GM19238 (cell line): Measurements from ENCODE around the gene IDNK.

Experiments used
- DNase-seq: peaks from one replicate; pipeline ENCODE4 v3.0.0; 2011; ENCODE audit warnings: low spot score; ENCODE audit not compliant: insufficient read length

The IDNK gene

DNA sequence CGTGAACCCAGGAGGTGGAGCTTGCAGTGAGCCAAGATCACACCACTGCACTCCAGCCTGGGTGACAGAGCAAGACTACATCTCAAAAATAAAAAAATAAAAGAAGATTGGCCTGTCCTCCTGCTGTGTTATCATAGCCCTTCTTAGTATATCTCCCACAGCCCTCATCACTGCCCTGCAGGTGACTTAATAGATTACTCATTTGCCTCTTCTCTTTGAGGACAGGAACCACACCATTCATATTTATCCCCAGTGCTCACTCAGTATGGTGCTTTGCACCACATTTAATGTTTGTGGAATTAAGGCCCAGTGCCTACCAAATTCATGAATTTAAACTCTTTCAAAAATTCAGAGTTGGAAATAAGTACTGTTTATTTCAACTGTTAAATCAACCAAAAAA lies 10.3 kb downstream of the IDNK start:
- DNase-seq = no peak

- no peak for DNase-seq
Observed at GRCh38 chr9:83633676-83634075, 10.7 kb downstream of the IDNK start.

DNA sequence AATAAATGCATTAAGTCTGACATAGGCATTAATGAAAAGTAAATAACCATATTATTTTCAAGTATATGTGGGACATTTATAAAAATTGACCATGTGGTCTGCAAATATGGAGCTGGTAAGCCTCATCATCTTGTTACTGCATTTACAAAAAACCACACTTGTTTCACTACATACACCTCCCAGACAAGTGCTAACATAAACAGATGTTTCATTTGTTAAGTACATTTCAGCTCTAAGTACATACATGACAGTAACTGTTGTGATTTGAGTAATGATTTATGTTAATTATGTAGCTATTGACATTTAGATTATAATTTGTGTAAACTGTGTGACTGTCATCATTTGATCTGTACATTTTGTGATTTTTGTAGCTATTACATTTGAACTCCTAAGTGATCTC lies 13.9 kb downstream of the IDNK start:
- no peak for DNase-seq

- DNase-seq = no peak
Observed at GRCh38 chr9:83637389-83637788, 14.4 kb downstream of the IDNK start.

DNA sequence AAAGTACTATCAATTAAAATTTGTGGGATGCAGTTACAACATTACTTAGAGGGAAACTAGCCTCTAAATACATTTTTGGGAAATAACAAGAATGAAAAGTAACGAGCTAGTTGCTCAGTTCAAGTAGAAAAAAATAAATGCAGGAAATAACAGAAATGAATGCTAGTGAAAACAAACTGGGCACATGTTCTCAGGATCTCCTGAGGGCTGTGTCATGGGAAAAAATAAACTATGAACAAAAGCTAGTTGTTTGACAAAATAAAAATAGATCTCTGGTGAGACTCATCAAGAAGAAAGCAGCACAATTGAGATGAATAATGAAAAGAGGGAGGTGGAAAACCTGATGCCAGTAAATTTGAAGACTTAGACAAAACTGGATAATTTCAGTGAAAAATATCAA lies 16.3 kb downstream of the IDNK start:
- DNase-seq = no peak

GRCh38 chr9:83642793-83643192 lies 19.9 kb downstream of the IDNK start:
- DNase-seq = no peak

DNA sequence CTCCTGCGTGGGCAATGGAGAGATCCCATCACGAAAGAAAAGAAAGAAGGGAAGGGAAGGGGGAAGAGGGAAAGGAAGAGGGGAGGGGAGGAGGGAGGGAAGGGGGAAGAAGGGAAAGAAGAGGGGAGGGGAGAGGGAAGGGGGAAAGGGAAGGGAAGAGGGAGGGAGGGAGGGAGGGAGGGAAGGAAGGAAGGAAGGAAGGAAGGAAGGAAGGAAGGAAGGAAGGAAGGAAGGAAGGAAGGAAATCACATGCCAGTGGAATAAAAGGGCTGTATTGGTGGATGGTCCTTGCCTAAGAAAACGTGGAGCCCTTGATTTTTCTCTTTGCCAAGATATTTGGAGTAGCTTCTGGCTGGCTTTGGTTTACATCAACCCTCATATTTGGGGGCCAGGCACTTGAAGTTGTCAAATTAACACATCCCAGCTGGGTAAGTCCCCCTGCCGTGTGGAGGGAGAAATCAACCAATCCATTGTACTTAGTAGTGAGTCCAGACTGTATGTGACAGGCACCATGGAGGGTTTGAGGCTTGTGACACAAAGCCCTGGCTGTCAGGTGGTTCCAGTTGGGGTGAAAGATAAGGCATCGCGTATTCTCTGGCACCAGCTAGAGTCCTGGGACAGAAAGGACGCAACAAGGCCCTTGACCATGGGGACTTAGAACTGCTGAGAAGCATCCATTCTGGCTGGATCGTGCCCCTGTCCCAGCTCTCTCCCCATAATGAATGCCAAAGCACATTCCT lies 23.7 kb downstream of the IDNK start:
- DNase-seq = no peak

- DNase-seq = peak; percentile 33
Observed at GRCh38 chr9:83649080-83649479, 26.1 kb downstream of the IDNK start.

DNA sequence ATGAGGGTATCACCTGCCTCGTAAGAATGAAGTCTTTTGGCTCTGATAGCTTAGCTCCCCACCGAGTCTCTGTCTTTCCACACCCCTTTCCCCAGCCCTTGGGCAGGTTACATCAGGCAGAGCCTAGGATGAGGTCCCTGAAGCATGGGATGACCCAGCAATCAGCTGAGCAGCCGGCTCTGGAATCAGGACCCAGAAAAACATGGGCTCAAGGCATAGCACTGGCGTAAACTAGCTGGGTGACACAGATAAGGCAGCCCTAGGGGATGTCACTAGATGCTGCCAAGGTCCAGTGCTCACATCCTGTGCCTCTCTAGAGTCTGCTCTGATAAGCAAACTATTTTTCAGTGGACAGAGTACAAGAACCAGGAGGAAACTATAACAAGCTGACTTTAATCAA lies 26.6 kb downstream of the IDNK start:
- DNase-seq = no peak

DNA sequence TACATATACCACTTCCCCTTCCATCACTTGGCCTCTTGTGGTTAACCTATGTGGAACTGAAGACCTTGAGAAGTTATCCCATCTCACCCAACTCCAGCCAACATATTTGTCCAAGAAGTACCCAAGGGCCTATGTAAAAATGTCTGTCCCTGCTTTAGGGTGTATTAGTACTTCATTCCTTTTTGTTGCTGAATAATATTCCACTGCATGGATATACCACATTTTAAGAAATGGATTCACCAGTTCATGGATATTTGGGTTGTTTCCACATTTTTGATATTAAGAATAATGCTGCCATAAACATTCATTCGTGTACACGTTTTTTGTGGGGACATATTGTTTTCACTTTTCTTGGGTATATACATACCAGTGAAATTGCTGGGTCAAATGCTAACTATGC lies 28.6 kb downstream of the IDNK start:
- no peak for DNase-seq

- no peak for DNase-seq
Observed at GRCh38 chr9:83652433-83652832, 29.5 kb downstream of the IDNK start.

DNA sequence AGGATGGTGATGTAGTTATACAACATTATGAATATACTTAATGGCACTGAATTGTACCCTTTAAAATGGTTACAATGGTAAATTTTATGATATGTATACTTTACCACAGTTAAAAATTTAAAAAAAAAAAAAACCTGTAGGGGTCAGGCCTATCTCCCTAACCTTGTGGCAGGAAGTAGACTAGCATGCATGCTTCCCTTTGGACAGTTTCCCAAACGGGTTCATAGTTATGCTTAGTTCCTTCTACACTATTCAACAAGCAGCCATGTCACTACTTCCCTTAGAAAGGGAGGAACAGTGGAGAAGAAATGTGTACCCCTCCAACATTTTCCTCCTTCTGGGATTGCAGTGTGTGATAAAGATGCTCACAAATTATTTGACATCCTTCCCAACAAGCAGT lies 32.5 kb downstream of the IDNK start:
- DNase-seq = no peak

DNA sequence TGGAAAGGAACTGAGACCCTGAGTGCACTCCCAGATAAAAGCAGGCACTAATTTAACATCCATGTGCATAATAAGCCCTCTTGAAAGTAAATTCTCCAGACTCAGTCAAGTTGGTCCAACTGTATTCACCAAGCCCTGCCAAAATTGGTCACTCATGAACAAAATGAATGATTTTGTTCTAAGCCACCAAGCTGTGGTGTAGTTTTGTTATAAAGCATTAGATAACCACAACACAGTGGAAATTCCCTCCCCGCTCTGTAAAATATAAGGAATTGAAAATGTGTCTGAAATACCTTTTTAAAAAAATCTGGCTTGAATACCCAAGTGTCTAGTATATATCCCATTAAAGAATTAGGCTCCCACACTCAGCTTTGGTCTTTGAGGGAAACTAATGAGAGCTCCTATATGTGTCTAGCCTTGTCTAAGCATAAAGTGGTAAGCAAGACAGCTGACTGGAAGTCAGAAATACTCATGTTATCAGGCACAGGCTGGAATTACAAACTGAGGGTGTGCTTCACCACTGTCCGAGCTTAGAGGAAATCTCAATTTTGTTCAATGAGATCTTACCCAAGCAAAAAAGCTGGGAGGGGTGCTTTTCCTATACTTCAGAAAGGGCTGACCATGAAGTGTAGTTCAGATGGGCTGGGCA lies 33.2 kb downstream of the IDNK start:
- no peak for DNase-seq

DNA sequence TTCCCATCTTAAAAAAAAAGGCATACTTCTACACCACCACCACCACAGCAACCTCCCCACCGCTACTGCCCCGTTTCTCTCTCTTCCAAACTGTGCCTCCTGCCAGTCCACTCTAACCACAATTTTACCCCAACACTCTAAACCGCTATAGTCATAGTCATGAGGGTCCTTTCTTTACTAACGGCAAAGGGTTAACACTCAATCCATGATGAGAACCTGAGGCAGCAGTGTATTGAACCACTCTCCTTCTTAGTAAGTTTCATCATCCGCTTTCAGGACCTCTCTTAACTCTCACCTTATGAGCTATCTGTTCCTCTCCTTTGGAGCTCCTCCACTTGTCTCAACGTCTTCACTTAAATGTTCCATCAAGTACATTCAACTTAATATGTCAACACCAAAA lies 34.0 kb downstream of the IDNK start:
- DNase-seq = no peak

GRCh38 chr9:83662933-83663332 lies 40.0 kb downstream of the IDNK start:
- no peak for DNase-seq

DNA sequence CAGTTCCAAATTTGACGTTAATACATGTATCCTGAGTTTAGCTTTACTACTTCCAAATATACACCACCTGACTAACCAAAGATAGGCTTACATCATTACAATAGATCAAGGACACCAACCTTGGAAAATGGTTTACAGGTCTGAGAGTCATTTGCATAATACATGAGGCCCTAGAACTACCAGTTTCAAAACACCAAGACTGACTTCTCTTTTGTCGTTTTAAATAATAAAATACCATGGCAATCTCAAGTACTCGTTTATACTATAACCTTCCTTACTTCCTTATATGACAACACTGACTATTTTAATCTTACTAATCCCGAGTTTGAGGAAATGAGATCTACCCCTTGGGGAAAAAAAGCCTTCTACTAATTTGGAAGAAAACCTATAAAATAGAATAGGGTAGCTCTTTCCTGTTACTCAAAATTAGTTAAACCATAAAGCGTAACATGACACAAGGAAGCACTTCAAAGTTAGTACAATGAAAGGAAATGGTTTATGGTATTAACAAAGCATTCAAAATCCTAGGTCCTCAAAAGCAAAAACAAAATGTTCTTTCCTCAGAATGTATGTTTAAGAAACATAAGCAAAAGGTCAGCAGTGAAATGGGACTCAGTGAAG lies 42.7 kb downstream of the IDNK start:
- no peak for DNase-seq

DNA sequence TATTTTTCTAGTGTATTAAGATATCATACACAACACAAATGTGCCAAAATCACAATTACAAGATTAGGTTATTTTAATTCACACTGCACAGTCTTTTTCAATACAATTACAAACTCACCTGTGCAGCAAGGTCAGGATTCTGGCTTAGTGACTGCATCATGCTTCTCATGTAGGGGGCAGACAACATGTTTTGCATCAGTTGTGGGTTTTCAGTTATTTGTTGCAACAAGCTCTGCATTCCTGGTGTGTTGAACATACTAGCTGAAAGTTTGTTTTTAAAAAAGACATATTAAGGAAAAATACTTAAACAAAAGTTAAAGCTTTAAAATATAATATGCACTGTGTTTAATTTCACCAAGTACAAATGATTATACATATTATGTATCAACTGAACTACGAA lies 46.1 kb downstream of the IDNK start:
- DNase-seq = no peak

- no peak for DNase-seq
Observed at GRCh38 chr9:83670381-83670780, 47.4 kb downstream of the IDNK start.

DNA sequence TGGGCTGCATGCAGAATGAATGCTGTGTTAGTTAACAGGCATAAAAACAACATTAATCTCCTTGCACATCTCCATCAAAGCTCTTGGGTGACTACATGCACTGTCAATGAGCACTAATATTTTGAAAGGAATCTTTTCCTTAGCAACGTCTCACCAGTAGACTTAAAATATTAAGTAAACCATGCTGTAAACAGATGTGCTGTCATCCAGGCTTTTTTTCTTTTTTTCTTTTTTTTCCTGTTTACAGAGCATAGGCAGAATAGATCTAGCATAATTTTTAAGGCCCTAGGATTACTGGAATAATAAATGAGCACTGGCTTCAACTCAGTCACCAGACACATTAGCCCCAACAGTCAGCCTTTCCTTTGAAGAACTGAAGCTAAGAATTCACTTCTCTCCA lies 48.5 kb downstream of the IDNK start:
- no peak for DNase-seq

- no peak for DNase-seq
Observed at GRCh38 chr9:83675466-83675865, 52.5 kb downstream of the IDNK start.

DNA sequence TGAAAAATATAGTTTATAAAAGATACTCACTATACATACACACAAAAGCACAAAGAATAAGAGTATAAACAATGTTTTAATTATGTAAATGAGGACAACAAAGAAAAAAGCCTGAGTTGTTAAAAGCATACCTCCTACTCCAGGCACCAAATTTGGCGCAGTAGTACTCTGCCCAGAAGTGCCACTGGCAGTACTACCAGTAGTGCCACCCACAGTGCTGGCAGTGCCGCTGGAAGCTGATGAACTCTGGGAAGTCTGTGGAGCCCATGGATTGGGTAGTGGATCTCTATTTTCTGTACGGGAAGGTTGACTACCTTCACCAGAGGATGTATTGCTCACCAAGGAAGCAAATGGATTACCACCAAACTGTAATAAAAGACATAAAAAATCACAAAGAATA lies 54.7 kb downstream of the IDNK start:
- no peak for DNase-seq

- no peak for DNase-seq
Observed at GRCh38 chr9:83680233-83680632, 57.3 kb downstream of the IDNK start.

- no peak for DNase-seq
Observed at GRCh38 chr9:83681490-83681889, 58.5 kb downstream of the IDNK start.
